ENCODE data around the gene CD300LD.
A peak's percentile ranks its signal among the peaks of the same experiment; 100 is the strongest.
"Not testable (repeated sequence)": the region's sequence is repeated elsewhere in the genome, so short reads cannot be mapped to it uniquely, and the experiment has no call there.

The CD300LD gene

DNA sequence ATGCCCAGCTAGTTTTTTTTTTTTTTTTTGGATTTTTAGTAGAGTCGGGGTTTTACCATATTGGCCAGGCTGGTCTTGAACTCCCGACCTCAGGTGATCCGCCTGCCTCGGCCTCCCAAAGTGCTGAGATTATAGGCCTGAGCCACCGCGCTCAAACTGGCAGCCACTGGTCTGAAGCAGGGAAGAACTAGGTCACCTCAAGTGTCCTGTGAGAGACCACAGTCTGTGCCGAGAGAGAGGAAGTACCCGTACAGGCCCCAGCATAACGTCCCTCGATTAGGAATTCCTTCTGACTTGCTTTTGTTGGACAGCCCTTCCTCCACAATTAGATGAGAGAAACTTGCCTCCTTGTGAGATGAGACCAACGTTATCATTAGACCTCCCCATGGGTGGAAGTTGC lies 45.2 kb upstream of the CD300LD start:
- Histone ChIP-seq H3K18ac (ENCODE audit: low read length) (no peak overlapping the region), H3K27me3 (ENCODE audit: insufficient read depth, low read length) (no peaks in the 10 kb centered on the region), H3K4ac (ENCODE audit: low read depth, low read length) (no peak overlapping the region), H3K79me1 (ENCODE audit: low read length) (no peaks in the 10 kb centered on the region), H3K4me3 (ENCODE audit: low read depth, low read length) (no peak overlapping the region), H3K27ac (ENCODE audit: low read depth, low read length) (no peak overlapping the region), H4K91ac (ENCODE audit: low read depth, low read length) (no peak overlapping the region), H3K4me2 (ENCODE audit: low read length) (no peak overlapping the region), H3K14ac (ENCODE audit: low read length) (no peak overlapping the region), H4K8ac (ENCODE audit: low read depth, low read length) (no peak overlapping the region), H3K9ac (ENCODE audit: low read length) (no peak overlapping the region), H3K4me1 (ENCODE audit: control insufficient read depth in 1 of 2, insufficient read depth in 2 of 2, low read length in 2 of 2) (peaks cover 11 to 16% of the 10 kb centered on the region in 2 experiments), H2BK5ac (ENCODE audit: low read depth, low read length, poor library complexity) (no peak overlapping the region), H3K79me2 (ENCODE audit: control insufficient read depth, insufficient read depth, low read length, poor library complexity) (no peaks in the 10 kb centered on the region), H3K23ac (ENCODE audit: low read length) (no peak overlapping the region), H2BK12ac (ENCODE audit: low read length) (no peak overlapping the region), H3K9me3 (ENCODE audit: insufficient read depth, low read depth, low read length) (no peaks in the 10 kb centered on the region), H2AK5ac (ENCODE audit: low read length) (no peak overlapping the region), H3K36me3 (ENCODE audit: control insufficient read depth in 1 of 2, insufficient read depth in 2 of 2, low read length in 2 of 2) (no peaks in the 10 kb centered on the region), H4K12ac (ENCODE audit: low read depth, low read length) (no peak overlapping the region), H2AFZ (ENCODE audit: insufficient read depth, low read length, poor library complexity) (no peak overlapping the region), H2BK120ac (ENCODE audit: insufficient read depth, low read length, poor library complexity) (no peak overlapping the region)
- DNase-seq: no peak
- WGBS (ENCODE audit: extremely low coverage, insufficient coverage, insufficient read length): no CpG with 5 or more reads among the region's 11 CpGs

- H4K91ac ChIP-seq (ENCODE audit: low read depth, low read length): peak overlapping the region; percentile 23
- no CpG with 5 or more reads among the region's 10 CpGs for WGBS (ENCODE audit: extremely low coverage, insufficient coverage, insufficient read length)
Measured at GRCh38 chr17:74636541-74637085, 44.5 kb upstream of the CD300LD start.

DNA sequence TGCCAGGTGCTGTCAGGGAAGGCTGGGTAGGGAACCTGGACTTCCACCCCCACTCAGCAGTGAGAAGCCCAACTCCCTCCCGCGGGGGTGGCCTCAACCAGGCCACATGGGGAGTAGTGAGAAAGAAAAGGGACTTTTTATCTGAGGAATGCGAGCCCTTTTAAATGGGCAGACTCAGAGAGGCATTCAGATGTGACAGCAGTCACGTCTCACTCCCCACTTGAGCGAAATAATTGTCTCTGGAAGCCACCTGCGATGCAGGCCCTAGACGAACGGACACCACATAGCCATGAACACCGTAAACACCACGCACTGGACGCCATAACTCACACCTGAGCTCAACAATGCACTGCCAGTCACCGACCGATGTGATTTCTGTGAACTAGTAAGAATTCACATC lies 43.3 kb upstream of the CD300LD start:
- no peak overlapping the region for H3K9ac ChIP-seq (ENCODE audit: low read length)
- H3K27me3 ChIP-seq (ENCODE audit: insufficient read depth, low read length): no peaks in the 10 kb centered on the region
- H4K12ac ChIP-seq (ENCODE audit: low read depth, low read length): no peak overlapping the region
- no peaks in the 10 kb centered on the region for H3K79me2 ChIP-seq (ENCODE audit: control insufficient read depth, insufficient read depth, low read length, poor library complexity)
- no peak overlapping the region for H2AK5ac ChIP-seq (ENCODE audit: low read length)
- no peak overlapping the region for H3K4me3 ChIP-seq (ENCODE audit: low read depth, low read length)
- H3K4ac ChIP-seq (ENCODE audit: low read depth, low read length): no peak overlapping the region
- H4K91ac ChIP-seq (ENCODE audit: low read depth, low read length): no peak overlapping the region
- no peaks in the 10 kb centered on the region for H3K79me1 ChIP-seq (ENCODE audit: low read length)
- no peak overlapping the region for H3K14ac ChIP-seq (ENCODE audit: low read length)
- H3K36me3 ChIP-seq (ENCODE audit: control insufficient read depth in 1 of 2, insufficient read depth in 2 of 2, low read length in 2 of 2): no peaks in the 10 kb centered on the region
- no peak overlapping the region for H3K27ac ChIP-seq (ENCODE audit: low read depth, low read length)
- no peak overlapping the region for H3K18ac ChIP-seq (ENCODE audit: low read length)
- no peak overlapping the region for H2BK120ac ChIP-seq (ENCODE audit: insufficient read depth, low read length, poor library complexity)
- no peak overlapping the region for H2BK5ac ChIP-seq (ENCODE audit: low read depth, low read length, poor library complexity)
- WGBS (ENCODE audit: extremely low coverage, insufficient coverage, insufficient read length): no CpG with 5 or more reads among the region's 13 CpGs
- H2BK12ac ChIP-seq (ENCODE audit: low read length): no peak overlapping the region
- H3K9me3 ChIP-seq (ENCODE audit: insufficient read depth, low read depth, low read length): no peaks in the 10 kb centered on the region
- no peak overlapping the region for H2AFZ ChIP-seq (ENCODE audit: insufficient read depth, low read length, poor library complexity)
- H4K8ac ChIP-seq (ENCODE audit: low read depth, low read length): no peak overlapping the region
- DNase-seq: no peak
- peaks cover 13 to 18% of the 10 kb centered on the region in 2 experiments for H3K4me1 ChIP-seq (ENCODE audit: control insufficient read depth in 1 of 2, insufficient read depth in 2 of 2, low read length in 2 of 2)
- no peak overlapping the region for H3K4me2 ChIP-seq (ENCODE audit: low read length)
- no peak overlapping the region for H3K23ac ChIP-seq (ENCODE audit: low read length)

More at GRCh38 chr17:74636541-74637085, 44.5 kb upstream of the CD300LD start:
- H3K4ac ChIP-seq (ENCODE audit: low read depth, low read length); H3K27me3 ChIP-seq (ENCODE audit: insufficient read depth, low read length); H3K23ac ChIP-seq (ENCODE audit: low read length); H3K9me3 ChIP-seq (ENCODE audit: insufficient read depth, low read depth, low read length); H3K9ac ChIP-seq (ENCODE audit: low read length); H3K18ac ChIP-seq (ENCODE audit: low read length); H3K36me3 ChIP-seq (ENCODE audit: control insufficient read depth in 1 of 2, insufficient read depth in 2 of 2, low read length in 2 of 2); H2AFZ ChIP-seq (ENCODE audit: insufficient read depth, low read length, poor library complexity); H4K12ac ChIP-seq (ENCODE audit: low read depth, low read length); H2AK5ac ChIP-seq (ENCODE audit: low read length); H3K79me2 ChIP-seq (ENCODE audit: control insufficient read depth, insufficient read depth, low read length, poor library complexity); H3K4me3 ChIP-seq (ENCODE audit: low read depth, low read length); DNase-seq; H3K14ac ChIP-seq (ENCODE audit: low read length); H2BK12ac ChIP-seq (ENCODE audit: low read length); H3K27ac ChIP-seq (ENCODE audit: low read depth, low read length); H4K8ac ChIP-seq (ENCODE audit: low read depth, low read length); H2BK120ac ChIP-seq (ENCODE audit: insufficient read depth, low read length, poor library complexity); H3K79me1 ChIP-seq (ENCODE audit: low read length); H2BK5ac ChIP-seq (ENCODE audit: low read depth, low read length, poor library complexity); H3K4me2 ChIP-seq (ENCODE audit: low read length): not testable (repeated sequence)
- peaks cover 13 to 18% of the 10 kb centered on the region in 2 experiments for H3K4me1 ChIP-seq (ENCODE audit: control insufficient read depth in 1 of 2, insufficient read depth in 2 of 2, low read length in 2 of 2)

- Histone ChIP-seq H2AFZ (ENCODE audit: insufficient read depth, low read length, poor library complexity) (no peak overlapping the region), H4K91ac (ENCODE audit: low read depth, low read length) (peak overlapping the region; percentile 42), H3K14ac (ENCODE audit: low read length) (no peak overlapping the region), H3K79me1 (ENCODE audit: low read length) (no peaks in the 10 kb centered on the region), H3K9me3 (ENCODE audit: insufficient read depth, low read depth, low read length) (no peaks in the 10 kb centered on the region), H4K8ac (ENCODE audit: low read depth, low read length) (no peak overlapping the region), H2AK5ac (ENCODE audit: low read length) (no peak overlapping the region), H3K4me2 (ENCODE audit: low read length) (no peak overlapping the region), H3K4me1 (ENCODE audit: control insufficient read depth in 1 of 2, insufficient read depth in 2 of 2, low read length in 2 of 2) (peaks cover 13 to 18% of the 10 kb centered on the region in 2 experiments), H3K4me3 (ENCODE audit: low read depth, low read length) (no peak overlapping the region), H3K9ac (ENCODE audit: low read length) (no peak overlapping the region), H3K27me3 (ENCODE audit: insufficient read depth, low read length) (peaks cover 1% of the 10 kb centered on the region), H3K4ac (ENCODE audit: low read depth, low read length) (no peak overlapping the region), H2BK12ac (ENCODE audit: low read length) (no peak overlapping the region), H3K36me3 (ENCODE audit: control insufficient read depth in 1 of 2, insufficient read depth in 2 of 2, low read length in 2 of 2) (no peaks in the 10 kb centered on the region), H2BK120ac (ENCODE audit: insufficient read depth, low read length, poor library complexity) (no peak overlapping the region), H4K12ac (ENCODE audit: low read depth, low read length) (no peak overlapping the region), H3K23ac (ENCODE audit: low read length) (no peak overlapping the region), H3K79me2 (ENCODE audit: control insufficient read depth, insufficient read depth, low read length, poor library complexity) (no peaks in the 10 kb centered on the region), H2BK5ac (ENCODE audit: low read depth, low read length, poor library complexity) (no peak overlapping the region), H3K27ac (ENCODE audit: low read depth, low read length) (no peak overlapping the region), H3K18ac (ENCODE audit: low read length) (no peak overlapping the region)
- no peak for DNase-seq
- WGBS (ENCODE audit: extremely low coverage, insufficient coverage, insufficient read length): no CpG with 5 or more reads among the region's 8 CpGs
Measured at GRCh38 chr17:74633326-74633725, 41.2 kb upstream of the CD300LD start.

Data from trophoblast cell (in vitro differentiated cells and primary cell).